Suprapubic skin (tissue), 4 donors: ENCODE data around the gene KRTCAP3.
"Not testable (repeated sequence)": the region's sequence is repeated elsewhere in the genome, so short reads cannot be mapped to it uniquely, and the experiment has no call there.

Experiments
- POLR2A ChIP-seq, 2 donors: fragments of 450-650 bp; IDR thresholded peaks; one replicate each; pipeline ENCODE4 v1.6.1; 2017; ENCODE audit warnings: antibody characterized with exemption in 2 of 2, mild to moderate bottlenecking in 2 of 2, moderate library complexity in 2 of 2
- POLR2AphosphoS5 ChIP-seq, 3 donors: sonication (generic); formaldehyde crosslinking; IDR thresholded peaks; one replicate each; pipeline ENCODE4 v1.6.1; 2017; ENCODE audit warnings: antibody characterized with exemption in 3 of 3
- TF ChIP-seq, protein P1 (sequence below), 2 donors: fragments of 200-600 bp in 1 of 2; fragments of 450-650 bp in 1 of 2; sonication (generic) in 1 of 2; IDR thresholded peaks; one replicate each; pipeline ENCODE4 v1.5.1; 2016 to 2019; ENCODE audit warnings: antibody characterized with exemption in 2 of 2, mild to moderate bottlenecking in 1 of 2, moderate library complexity in 1 of 2

- TF ChIP-seq, protein P1, sequence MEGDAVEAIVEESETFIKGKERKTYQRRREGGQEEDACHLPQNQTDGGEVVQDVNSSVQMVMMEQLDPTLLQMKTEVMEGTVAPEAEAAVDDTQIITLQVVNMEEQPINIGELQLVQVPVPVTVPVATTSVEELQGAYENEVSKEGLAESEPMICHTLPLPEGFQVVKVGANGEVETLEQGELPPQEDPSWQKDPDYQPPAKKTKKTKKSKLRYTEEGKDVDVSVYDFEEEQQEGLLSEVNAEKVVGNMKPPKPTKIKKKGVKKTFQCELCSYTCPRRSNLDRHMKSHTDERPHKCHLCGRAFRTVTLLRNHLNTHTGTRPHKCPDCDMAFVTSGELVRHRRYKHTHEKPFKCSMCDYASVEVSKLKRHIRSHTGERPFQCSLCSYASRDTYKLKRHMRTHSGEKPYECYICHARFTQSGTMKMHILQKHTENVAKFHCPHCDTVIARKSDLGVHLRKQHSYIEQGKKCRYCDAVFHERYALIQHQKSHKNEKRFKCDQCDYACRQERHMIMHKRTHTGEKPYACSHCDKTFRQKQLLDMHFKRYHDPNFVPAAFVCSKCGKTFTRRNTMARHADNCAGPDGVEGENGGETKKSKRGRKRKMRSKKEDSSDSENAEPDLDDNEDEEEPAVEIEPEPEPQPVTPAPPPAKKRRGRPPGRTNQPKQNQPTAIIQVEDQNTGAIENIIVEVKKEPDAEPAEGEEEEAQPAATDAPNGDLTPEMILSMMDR (IDR thresholded peaks at IDR 0.05): not testable (repeated sequence)
- not testable (repeated sequence) for TF ChIP-seq POLR2AphosphoS5, POLR2A (IDR thresholded peaks at IDR 0.05)
Observed at GRCh38 chr2:27425039-27425438, 17.1 kb upstream of the KRTCAP3 start.
